Hematopoietic multipotent progenitor cell treated with erythropoietin and hydrocortisone succinate and interleukin-3 and kit ligand, for 8 days (in vitro differentiated cells): ENCODE measurements around the gene TBCD.

Experiments
- DNase-seq: peaks from one replicate; pipeline ENCODE4 v3.0.0-alpha.2; 2015

TBCD gene

DNA sequence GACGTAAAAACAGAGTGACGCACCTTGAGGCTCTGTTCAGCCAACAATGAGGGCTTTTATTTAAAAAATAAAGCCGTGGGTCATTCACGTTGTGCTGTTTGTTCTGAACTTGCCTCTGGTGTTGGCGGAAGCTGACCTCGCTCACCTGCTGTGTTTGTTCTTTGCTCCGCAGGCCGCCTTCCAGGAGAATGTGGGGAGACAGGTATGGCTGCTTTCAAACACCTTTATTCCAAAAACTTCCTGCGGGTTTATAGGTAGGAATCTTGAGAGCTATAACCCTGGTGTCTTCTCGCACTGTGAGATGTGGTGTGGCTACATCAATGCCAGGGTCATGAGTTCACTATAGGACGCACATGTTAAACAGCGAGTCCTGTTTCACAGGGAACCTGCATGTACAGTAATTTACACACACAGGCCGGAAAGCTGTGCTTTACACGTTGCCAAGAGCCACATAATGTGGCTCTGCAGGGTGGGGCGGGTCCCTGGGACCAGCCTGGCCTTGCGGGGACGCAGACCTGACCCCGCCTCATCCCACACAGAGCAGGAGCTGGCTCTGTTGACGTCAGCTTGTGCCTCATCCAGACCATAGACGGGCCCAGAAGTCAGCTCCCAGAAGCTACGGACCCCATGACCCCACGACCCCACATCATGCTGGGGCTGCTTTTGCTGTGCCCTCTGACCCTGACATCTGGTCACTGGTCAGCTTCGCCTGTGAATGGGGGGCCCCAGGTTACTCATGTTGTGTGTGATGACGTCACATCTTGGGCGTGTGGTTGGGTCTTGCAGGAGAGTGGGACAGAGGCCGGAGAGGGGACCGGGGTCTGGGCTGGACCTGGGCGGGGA is 137.9 kb downstream of the TBCD start:
- no peak for DNase-seq

DNA sequence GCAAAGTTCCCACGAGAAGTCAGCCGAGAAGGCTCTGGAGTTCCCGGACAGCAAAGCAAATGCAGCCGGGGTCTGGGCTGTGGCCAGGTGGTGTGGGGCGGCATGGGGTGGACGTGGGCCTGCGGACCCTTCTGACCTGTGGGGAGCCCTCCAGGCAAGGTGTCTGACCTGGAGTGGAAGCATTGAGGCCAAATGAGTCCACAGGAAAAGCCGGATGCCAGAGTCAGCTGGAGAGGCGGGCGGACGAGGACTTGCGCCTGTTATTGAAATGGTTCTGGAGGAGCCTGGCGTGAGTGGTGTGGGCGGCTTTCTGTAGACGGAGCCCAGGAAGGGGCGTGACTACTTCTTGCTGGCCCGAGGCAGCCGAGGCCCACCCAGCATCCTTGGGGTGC is 138.5 kb downstream of the TBCD start:
- no peak for DNase-seq

DNA sequence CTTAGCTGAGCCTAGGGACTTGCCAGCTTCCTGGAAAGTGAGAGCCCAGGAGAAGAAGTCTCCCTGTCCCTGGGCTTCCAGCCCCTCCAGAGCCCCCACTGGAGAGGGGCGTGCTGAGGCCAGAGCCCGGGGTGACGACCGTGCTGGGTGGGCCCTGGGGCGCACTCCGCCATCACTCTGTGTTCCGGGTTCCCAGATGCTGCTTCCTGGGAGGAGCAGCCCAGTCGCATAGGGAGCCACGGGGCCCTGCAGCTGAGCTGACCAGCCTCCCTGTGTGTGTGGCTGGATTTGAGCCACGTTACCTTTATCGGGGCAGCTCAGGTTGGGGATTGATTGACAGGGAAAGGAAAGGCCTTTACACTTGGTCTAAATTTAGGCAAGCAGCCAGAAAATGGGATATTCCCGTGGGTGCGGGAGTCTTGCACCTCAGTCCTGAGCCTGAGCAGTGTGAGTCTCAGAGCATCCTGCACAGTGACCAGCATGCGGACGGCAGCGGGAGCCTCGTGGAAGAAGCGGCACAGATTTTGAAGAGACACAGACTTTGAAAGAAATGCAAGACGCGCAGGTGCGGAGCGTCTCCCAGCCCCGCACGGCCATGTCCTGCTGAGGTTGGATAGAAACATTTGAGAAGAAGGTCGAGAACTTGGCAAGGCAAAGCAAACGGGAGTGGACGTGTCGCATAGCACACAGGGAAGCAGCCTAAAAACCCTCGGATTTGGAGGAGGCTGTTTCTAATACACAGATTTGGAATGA is 139.2 kb downstream of the TBCD start:
- no peak for DNase-seq

GRCh38 chr17:82891911-82892310 is 140.0 kb downstream of the TBCD start:
- no peak for DNase-seq

DNA sequence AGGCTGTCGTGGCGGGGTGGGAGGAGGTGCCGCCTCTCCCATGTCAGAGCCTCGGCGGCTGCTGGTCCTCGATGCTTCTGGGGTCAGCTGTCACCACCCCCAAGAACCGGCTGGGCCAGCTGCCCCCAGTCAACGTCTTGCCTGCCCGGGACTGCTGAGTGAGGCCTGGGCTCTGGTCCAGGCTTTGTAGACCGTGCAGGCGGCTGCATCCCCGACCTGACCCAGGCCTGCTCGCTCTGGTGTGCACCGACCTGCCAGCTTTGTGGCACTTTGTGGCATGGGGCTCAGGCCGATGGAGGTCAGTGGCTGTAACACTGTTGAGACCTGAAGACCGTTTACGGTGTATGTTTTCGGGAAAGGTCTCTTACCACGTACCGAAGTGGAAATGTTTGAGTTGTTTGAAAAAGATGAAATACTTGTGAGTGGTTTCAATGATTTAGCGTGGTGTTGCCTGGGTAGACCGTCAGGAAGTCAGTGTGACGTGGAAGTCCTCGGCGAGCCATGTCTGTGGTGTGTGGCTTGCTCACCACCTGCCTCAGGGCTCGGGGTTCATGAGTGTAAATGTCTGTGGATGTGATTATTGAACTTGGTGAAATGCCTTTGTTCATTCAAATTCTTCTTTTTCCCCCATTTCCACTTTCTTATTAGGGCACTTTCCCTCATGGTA is 141.2 kb downstream of the TBCD start:
- no peak for DNase-seq

GRCh38 chr17:82893779-82894178 is 141.9 kb downstream of the TBCD start:
- no peak for DNase-seq

GRCh38 chr17:82894389-82894788 is 142.5 kb downstream of the TBCD start:
- no peak for DNase-seq

- DNase-seq = no peak
These were observed 143.2 kb downstream of the TBCD start for GRCh38 chr17:82895087-82895486.

GRCh38 chr17:82896071-82897000 is 144.5 kb downstream of the TBCD start:
- DNase-seq = no peak

DNA sequence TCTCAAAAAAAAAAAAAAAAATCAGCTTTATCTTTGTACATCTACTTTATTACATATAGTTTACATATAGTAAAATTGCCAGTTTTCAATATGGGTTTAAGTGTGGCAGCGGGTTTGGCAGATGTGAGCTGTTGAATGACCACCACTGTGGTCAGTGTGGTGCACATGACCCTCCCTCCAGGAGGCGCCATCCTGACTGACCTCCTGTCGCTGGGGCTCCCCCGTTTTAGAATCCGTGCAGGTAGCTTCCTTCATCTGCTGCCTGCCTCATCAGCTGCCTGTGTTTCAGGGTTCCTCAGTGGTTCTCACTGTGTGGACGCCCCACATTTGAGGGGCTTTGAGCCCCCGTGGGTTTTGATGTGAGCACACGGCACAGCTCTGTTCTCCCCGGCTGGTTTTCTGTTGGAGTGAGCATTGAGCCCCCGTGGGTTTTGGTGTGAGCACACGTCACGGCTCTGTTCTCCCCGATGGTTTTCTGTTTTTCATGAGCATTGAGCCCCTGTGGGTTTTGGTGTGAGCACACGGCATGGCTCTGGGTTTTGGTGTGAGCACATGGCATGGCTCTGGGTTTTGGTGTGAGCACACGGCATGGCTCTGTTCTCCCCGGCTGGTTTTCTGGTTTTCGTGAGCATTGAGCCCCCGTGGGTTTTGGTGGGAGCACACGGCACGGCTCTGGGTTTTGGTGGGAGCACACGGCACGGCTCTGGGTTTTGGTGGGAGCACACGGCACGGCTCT is 145.8 kb downstream of the TBCD start:
- no peak for DNase-seq

DNA sequence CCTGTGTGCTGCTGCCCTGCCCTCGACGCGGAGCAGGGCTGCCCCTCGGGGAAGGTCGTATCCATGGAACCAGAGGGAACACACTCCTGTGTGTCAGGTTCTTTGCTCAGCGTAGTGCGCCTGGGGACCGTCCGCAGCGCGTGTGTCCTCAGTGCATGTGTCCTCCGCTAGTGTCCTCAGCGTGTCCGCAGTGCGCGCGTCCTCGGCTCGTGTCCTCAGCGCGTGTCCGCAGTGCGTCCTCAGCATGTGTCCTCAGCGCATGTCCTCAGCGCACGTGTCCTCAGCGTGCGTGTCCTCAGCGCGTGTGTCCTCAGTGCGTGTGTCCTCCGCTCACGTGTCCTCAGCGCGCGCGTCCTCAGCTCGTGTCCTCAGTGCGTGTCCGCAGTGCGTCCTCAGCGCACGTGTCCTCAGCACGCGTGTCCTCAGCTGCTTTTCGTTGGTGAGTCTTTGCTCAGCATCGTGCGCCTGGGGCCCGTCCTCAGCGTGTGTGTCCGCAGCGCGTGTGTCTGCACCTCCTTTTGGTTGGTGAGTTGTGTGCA is 147.2 kb downstream of the TBCD start:
- DNase-seq = no peak

GRCh38 chr17:82899941-82900340 is 148.1 kb downstream of the TBCD start:
- no peak for DNase-seq

- DNase-seq = no peak
These were observed 148.9 kb downstream of the TBCD start for GRCh38 chr17:82900741-82901140.

DNA sequence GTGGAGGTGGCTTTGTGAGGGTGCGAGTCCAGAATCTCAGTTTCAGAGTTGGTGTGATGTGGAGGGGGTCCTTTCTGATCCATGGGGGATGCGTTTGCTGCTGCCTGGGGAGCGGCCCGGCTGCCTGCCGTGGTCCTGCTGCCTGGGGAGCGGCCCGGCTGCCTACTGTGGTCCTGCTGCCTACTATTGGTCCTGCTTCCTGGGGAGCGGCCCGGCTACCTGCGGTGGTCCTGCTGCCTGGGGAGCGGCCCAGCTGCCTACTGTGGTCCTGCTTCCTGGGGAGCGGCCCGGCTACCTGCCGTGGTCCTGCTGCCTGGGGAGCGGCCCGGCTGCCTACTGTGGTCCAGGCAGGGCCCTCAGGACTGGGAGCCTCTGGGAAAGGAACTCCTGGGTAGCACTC is 149.5 kb downstream of the TBCD start:
- DNase-seq = no peak

DNA sequence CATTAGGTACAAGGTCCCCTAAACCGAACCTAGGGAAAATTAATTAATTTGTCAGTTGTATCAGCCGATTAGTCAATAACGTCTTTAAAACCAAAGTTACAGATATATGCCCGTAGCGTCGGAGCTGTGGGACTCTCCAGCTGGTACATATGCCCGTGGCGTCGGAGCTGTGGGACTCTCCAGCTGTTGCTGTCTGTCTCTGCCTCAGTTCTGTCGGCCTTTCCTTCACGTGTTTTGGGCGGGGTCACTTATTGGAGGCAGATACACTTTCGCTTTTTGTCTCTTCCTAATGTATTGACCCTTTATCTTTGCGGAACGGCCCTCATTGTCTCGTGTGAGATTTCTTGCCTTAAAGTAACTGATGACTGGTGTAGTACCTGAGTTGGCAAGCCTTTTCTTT is 150.0 kb downstream of the TBCD start:
- no peak for DNase-seq

DNA sequence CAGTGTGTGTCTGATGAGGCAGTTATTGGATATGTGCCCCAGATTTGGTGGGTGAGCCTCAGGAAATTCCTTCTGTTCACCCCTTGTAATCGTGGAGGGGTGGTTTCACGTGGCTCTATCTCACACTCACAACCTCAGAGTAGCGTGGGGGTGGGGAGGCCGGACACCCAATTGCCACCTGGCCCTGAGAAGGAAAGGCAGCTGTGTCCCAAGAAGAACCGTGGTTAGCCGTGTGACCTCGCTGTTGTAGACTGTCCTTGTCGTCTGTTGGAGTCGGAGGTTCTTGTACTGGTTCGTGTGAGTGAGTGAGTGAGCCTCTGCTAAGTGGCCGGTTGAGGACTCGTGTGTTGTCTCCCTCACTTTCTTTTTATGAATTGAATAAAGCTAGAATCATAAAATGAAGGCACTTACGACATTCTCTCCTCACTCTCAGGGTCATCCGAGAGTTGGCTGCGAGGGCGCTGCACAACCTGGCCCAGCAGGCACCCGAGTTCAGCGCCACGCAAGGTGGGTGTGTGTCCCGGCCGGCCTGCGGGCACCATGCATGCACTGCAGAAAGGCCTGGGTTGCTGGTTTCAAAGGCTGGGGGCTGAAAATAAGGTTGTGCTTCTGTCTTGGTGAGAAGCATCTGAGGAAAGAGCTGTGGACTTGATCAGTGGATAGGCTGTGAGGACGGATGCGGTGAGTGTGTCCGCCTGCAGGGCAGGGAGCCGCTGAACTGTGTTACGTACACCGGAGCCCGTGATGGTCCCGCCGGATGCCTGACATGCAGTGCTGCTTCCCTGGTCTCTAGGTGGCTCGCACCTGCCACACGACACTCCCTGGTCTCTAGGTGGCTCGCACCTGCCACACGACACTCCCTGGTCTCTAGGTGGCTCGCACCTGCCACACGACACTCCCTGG is 151.4 kb downstream of the TBCD start:
- no peak for DNase-seq

DNA sequence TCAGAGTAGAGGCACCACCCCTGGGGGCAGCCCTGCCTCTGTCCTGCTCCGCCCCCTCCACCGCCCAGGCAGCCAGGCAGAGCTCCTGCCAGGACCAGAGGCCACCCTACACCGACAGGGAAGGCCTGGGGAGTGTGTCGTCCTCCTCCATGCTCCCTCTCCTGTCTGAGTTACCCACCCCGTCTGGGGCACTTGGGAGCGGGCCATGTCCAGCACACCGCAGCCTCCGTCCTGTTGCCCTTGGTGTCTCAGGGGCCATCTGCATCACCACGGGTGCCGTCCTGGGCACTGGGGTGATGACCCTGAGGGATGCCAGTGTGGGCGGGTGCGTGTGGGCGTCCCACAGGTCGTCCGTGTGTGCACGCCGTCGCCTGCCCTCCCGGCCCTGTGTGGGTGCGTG is 153.3 kb downstream of the TBCD start:
- DNase-seq = no peak

DNA sequence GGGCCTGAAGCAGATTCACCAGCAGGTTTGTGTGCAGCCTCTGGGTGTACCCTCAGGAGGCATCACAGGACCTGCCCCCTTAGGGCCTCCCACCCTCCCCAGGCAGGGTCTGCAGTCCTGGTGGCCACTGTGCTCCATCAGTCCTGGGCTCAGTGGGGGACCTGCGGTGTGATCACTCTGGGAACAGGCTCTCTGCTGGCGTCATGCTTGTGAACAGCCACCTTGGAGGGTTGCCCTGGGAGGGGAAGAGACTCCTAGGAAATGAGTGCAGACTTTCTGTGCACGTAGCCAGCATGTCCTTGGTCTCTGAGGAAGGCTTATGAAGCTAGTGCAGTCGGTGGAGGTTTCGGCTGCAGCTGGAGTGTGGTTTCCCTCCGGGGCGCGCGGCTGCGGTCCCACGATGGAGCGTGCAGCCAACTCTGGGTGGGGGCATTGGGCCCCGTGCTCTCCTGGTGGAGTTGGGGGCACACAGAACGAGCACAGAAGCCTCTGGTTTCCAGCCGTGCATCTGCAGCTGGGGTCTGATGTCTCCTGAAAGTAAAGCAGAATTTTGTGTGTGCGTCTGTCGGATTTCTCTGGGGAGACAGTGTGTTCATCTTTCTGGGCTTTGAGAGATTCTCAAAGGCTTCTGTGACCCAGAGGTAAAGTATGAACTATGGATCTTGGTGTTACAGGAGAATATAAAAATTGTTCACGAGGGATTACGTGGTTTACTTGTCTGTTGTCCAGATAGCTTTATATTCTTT is 156.1 kb downstream of the TBCD start:
- DNase-seq = no peak

- no peak for DNase-seq
These were observed 156.8 kb downstream of the TBCD start for GRCh38 chr17:82908543-82909160.
